MM.1S (cell line): ENCODE results near the gene NAB2.

Source experiments
- CTCF ChIP-seq: fragments of 300-600 bp; sonication (generic); IDR thresholded peaks from 2 replicates; pipeline ENCODE4 v1.5.1; 2016; ENCODE audit warnings: antibody characterized with exemption, low read length, mixed read lengths
- EZH2phosphoT487 ChIP-seq: fragments of 300-600 bp; sonication (generic); IDR thresholded peaks from 2 replicates; pipeline ENCODE4 v1.6.1; 2018; ENCODE audit warnings: antibody characterized with exemption, low read length

GRCh38 chr12:57079821-57080220 is 9.1 kb upstream of the NAB2 start:
- TF ChIP-seq CTCF: no peak
- TF ChIP-seq EZH2phosphoT487: no peak
